ENCODE results near the gene BCL7A. TPM values are rescaled to one million over a fixed set of nuclear protein-coding genes. Genes with fewer than 3 reads are reported as not detected.
"Not testable (repeated sequence)": the region's sequence is repeated elsewhere in the genome, so short reads cannot be mapped to it uniquely, and the experiment has no call there.

Gene BCL7A
- total RNA-seq: 1 to 10 TPM; 6.1 to 6.2 TPM

- no peak within 1 kb of the TSS for H3K27ac Mint-ChIP-seq
- H3K36me3 Mint-ChIP-seq (ENCODE audit: low read depth): peaks cover 3% of the 10 kb centered on the region
- H3K4me3 Mint-ChIP-seq: peak within 1 kb of the TSS; percentile 87
- peaks cover 4% of the 10 kb centered on the region for H3K9me3 Mint-ChIP-seq
- H3K27me3 Mint-ChIP-seq (ENCODE audit: low read depth): peaks cover 15% of the 10 kb centered on the region
- H3K4me1 Mint-ChIP-seq (ENCODE audit: low read depth): peaks cover 8% of the 10 kb centered on the region
- intact Hi-C loops (cut with micrococcal nuclease): loop anchor here (5.0 kb wide), 2 partner anchors 85 to 230 kb away; partner anchors contain the start of gene RHOF
- CTCF ChIA-PET: interaction anchor here (1.1 kb wide), 1 partner anchor 12 kb away, joined by 3 read pairs; no protein-coding TSS in a partner anchor
- DNase-seq: peak; percentile 60
Measured at GRCh38 chr12:122021822-122022392, at the start of gene BCL7A. Gene BCL7A (plus strand): TSS chr12:122021884. CDS start chr12:122022092, 208 bp downstream.

DNA sequence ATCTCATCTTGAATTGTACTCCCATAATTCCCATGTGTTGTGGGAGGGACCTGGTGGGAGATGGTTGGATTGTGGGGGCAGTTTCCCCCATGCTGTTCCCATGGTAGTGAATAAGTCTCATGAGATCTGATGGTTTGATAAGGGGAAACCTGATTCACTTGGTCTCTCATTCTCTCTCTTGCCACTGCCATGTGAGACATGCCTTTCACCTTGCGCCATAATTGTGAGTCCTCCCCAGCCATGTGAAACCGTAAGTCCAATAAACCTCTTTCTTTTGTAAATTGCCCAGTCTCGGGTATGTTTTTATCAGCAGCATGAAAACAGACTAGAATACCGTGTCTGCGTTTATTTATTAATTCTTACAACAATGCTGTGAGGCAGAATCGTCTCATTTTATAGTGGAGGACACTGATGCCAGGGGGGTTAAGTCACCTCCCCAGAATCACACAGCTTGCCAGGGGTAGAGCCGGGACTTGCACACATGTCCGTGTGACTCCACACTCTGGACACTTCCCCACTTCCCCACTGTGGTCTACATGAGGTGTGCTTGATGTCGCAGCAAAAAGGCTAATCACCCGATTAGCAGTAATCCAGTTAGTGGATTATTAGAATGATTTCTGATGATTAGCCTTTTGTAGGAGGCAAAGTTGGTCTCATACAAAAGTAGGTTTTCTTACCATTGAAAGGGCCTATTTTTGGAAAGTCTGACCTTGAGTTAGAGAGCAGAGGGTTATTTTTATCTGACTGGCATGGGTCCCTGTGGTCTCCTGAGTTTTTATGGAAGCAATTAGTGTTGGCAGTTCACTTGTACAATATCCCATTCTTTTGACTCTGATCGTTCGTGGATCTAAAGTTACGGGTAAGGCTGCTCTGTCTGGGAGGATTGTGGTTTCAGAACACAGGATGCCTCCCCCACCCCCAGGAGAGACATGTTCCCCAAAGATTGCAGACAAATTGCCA lies 47.4 kb upstream of the BCL7A start:
- CTCF ChIA-PET: no interaction called here
- Mint-ChIP-seq H3K4me3 (no peak overlapping the region), H3K27ac (no peak overlapping the region), H3K27me3 (ENCODE audit: low read depth) (no peaks in the 10 kb centered on the region), H3K36me3 (ENCODE audit: low read depth) (peaks cover 3% of the 10 kb centered on the region), H3K4me1 (ENCODE audit: low read depth) (no peaks in the 10 kb centered on the region), H3K9me3 (peaks cover 6% of the 10 kb centered on the region)
- DNase-seq: no peak
- intact Hi-C loops (cut with micrococcal nuclease): no loop called here

GRCh38 chr12:121975021-121975420 lies 46.7 kb upstream of the BCL7A start:
- H3K4me1 Mint-ChIP-seq (ENCODE audit: low read depth): no peaks in the 10 kb centered on the region
- no peak for DNase-seq
- H3K27me3 Mint-ChIP-seq (ENCODE audit: low read depth): no peaks in the 10 kb centered on the region
- CTCF ChIA-PET: no interaction called here
- no peak overlapping the region for H3K4me3 Mint-ChIP-seq
- H3K9me3 Mint-ChIP-seq: peaks cover 6% of the 10 kb centered on the region
- H3K36me3 Mint-ChIP-seq (ENCODE audit: low read depth): peaks cover 3% of the 10 kb centered on the region
- no peak overlapping the region for H3K27ac Mint-ChIP-seq
- intact Hi-C loops (cut with micrococcal nuclease): no loop called here

DNA sequence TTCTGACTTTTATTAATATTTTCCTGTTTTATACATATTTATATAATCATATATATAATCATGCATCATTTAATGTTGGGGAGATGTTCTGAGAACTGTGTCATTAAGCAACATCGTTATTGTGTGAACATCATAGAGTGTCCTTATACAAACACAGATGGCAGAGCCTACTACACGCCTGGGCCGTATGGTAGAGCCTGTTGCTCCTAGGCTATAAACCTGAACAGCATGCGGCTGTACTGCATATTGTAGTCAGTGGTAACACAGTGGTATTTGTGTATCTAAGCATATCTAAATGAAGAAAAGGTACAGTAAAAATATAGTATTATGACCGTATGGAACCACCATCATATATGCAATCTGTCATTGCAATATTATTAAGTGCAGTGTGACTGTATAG lies 44.7 kb upstream of the BCL7A start:
- Mint-ChIP-seq H3K4me1 (ENCODE audit: low read depth) (no peaks in the 10 kb centered on the region), H3K36me3 (ENCODE audit: low read depth) (peaks cover 3% of the 10 kb centered on the region), H3K9me3 (peaks cover 6% of the 10 kb centered on the region), H3K27ac (no peak overlapping the region), H3K4me3 (no peak overlapping the region), H3K27me3 (ENCODE audit: low read depth) (no peaks in the 10 kb centered on the region)
- no peak for DNase-seq
- CTCF ChIA-PET: no interaction called here
- intact Hi-C loops (cut with micrococcal nuclease): no loop called here

DNA sequence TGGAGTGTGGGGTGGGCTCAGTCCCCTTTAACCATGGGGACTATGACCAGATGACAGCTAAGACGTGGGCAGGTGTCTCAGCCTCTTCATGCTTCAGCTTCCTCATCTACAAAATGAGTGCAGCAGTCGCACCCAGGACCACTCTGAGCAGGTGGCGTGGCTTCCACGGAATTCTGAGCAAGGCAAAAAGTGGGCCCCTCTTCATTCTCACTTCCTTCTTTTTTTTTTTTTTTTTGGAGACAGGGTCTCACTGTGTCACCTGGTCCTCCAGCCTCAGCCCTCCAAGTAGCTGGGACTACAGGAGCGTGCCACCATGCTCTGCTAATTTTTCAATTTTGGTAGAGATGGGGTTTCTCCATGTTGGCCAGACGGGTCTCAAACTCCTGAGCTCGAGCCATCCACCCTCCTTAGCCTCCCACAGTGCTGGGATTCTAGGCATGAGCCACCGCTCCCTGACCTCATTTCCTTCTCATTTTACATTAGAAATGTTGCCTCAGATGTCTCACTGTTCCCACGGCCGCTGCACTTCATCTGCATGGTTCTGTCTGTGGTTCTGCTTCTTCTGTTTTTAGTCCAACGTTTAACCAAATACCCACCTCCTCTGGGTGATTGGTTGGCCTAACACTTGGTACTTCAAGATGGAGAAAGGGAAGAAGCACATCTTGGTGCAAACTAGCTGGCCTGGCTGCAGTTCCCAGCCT lies 41.3 kb upstream of the BCL7A start:
- Mint-ChIP-seq H3K27me3 (ENCODE audit: low read depth) (no peaks in the 10 kb centered on the region), H3K36me3 (ENCODE audit: low read depth) (no peaks in the 10 kb centered on the region), H3K9me3 (no peaks in the 10 kb centered on the region), H3K4me1 (ENCODE audit: low read depth) (peaks cover 8% of the 10 kb centered on the region), H3K27ac (no peak overlapping the region), H3K4me3 (no peak overlapping the region)
- no peak for DNase-seq
- CTCF ChIA-PET: interaction anchor here (0.9 kb wide), 1 partner anchor 62 kb away, joined by 3 read pairs; the partner anchor contains the start of gene CFAP251
- intact Hi-C loops (cut with micrococcal nuclease): no loop called here

DNA sequence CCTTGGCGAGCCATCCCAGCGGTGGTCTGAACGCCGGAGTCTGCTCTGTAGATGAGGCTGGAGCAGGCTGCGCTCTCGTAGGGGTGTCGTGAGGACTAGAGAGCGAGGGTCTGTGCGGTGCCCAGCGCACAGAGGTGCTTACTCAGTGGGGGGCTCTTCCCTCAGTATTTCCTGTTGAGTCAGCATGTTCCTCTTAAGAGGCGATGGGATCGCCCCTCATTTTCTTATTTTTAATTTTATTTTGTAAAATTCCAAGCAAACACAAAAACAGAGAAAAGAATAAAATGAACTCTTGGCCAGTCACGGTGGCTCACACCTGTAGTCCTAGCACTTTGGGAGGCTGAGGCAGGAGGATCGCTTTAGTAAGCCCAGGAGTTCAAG lies 40.8 kb upstream of the BCL7A start:
- intact Hi-C loops (cut with micrococcal nuclease): no loop called here
- H3K27ac Mint-ChIP-seq: no peak overlapping the region
- CTCF ChIA-PET: no interaction called here
- H3K9me3 Mint-ChIP-seq: no peaks in the 10 kb centered on the region
- peaks cover 8% of the 10 kb centered on the region for H3K4me1 Mint-ChIP-seq (ENCODE audit: low read depth)
- DNase-seq: no peak
- H3K27me3 Mint-ChIP-seq (ENCODE audit: low read depth): no peaks in the 10 kb centered on the region
- H3K4me3 Mint-ChIP-seq: no peak overlapping the region
- no peaks in the 10 kb centered on the region for H3K36me3 Mint-ChIP-seq (ENCODE audit: low read depth)

DNA sequence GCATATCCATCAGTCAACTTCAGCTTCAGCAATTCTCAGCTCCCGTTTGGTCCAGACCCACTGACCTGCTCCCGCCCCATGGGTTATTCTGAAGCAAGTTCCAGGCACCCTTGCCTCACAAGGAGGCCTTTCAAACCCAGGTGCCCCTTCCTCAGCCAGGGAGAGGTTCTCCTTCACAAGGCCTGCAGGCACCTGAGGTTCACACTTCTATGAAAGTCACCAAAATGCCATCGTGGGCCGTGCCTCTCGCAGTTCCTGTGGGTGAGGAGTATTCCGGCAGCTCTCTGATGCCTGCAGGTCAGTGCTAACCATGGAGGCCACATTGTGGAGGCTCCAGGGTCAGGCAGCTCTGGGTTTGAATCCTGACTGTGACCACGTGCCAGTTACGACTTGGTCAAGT lies 40.2 kb upstream of the BCL7A start:
- no peaks in the 10 kb centered on the region for H3K9me3 Mint-ChIP-seq
- intact Hi-C loops (cut with micrococcal nuclease): no loop called here
- peaks cover 8% of the 10 kb centered on the region for H3K4me1 Mint-ChIP-seq (ENCODE audit: low read depth)
- no peak overlapping the region for H3K4me3 Mint-ChIP-seq
- H3K27me3 Mint-ChIP-seq (ENCODE audit: low read depth): no peaks in the 10 kb centered on the region
- no peak for DNase-seq
- H3K36me3 Mint-ChIP-seq (ENCODE audit: low read depth): no peaks in the 10 kb centered on the region
- H3K27ac Mint-ChIP-seq: no peak overlapping the region
- CTCF ChIA-PET: no interaction called here

DNA sequence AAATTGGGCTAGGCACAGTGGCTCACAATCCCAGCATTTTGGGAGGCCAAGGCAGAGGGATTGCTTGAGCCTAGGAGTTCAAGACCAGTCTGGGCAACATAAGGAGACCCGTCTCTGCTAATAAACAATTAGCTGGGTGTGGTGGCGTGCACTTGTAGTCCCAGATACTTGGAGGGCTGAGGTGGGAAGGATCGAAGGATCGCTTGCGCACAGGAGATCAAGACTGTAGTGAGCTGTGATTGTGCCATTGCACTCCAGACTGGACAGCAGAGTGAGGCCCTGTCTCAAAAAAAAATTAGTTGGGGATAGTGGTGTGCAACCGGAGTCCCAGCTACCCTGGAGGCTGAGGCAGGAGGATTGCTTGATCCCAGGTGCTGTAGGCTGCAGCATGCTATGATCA lies 38.7 kb upstream of the BCL7A start:
- DNase-seq: no peak
- H3K9me3 Mint-ChIP-seq: no peaks in the 10 kb centered on the region
- no peaks in the 10 kb centered on the region for H3K27me3 Mint-ChIP-seq (ENCODE audit: low read depth)
- no peaks in the 10 kb centered on the region for H3K36me3 Mint-ChIP-seq (ENCODE audit: low read depth)
- no peak overlapping the region for H3K4me3 Mint-ChIP-seq
- intact Hi-C loops (cut with micrococcal nuclease): no loop called here
- H3K27ac Mint-ChIP-seq: no peak overlapping the region
- CTCF ChIA-PET: no interaction called here
- H3K4me1 Mint-ChIP-seq (ENCODE audit: low read depth): peaks cover 8% of the 10 kb centered on the region

DNA sequence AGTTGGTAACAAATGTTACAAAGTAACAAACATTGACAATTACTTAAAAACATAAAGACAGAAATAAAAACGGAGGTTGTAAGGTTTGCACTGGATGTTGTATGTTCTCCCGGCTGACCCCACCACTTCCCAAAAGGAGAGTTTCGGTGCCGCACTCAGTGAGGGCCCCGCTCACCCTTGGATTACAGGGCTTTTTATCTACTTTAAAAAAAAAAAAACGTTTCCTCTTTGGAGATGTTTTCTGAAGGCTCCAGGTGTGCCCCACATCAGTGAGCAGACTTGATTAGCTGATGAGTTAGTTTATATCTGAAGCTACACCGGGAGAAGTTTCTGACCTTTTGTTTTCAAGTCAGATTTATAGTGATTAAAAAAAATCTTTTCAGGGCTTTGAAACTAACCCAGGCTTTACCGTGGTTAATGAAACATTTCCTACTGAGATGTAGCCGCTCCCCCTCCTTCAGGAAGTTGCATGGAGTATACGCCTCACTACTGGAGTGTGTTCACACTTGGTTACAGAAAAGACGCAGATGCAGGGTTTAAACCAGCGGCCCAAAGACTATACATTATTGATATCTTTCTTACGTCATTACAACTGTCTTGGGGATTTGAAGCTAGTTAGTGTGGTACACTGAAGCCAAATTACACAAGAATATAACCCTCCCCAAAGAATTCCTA lies 38.0 kb upstream of the BCL7A start:
- no peaks in the 10 kb centered on the region for H3K36me3 Mint-ChIP-seq (ENCODE audit: low read depth)
- no peak overlapping the region for H3K27ac Mint-ChIP-seq
- CTCF ChIA-PET: interaction anchor here (0.6 to 1.1 kb wide), 2 partner anchors 36 to 812 kb away, joined by 3 to 4 read pairs; no protein-coding TSS in a partner anchor
- DNase-seq: no peak
- H3K4me3 Mint-ChIP-seq: no peak overlapping the region
- peaks cover 8% of the 10 kb centered on the region for H3K4me1 Mint-ChIP-seq (ENCODE audit: low read depth)
- intact Hi-C loops (cut with micrococcal nuclease): no loop called here
- no peaks in the 10 kb centered on the region for H3K27me3 Mint-ChIP-seq (ENCODE audit: low read depth)
- H3K9me3 Mint-ChIP-seq: no peaks in the 10 kb centered on the region

DNA sequence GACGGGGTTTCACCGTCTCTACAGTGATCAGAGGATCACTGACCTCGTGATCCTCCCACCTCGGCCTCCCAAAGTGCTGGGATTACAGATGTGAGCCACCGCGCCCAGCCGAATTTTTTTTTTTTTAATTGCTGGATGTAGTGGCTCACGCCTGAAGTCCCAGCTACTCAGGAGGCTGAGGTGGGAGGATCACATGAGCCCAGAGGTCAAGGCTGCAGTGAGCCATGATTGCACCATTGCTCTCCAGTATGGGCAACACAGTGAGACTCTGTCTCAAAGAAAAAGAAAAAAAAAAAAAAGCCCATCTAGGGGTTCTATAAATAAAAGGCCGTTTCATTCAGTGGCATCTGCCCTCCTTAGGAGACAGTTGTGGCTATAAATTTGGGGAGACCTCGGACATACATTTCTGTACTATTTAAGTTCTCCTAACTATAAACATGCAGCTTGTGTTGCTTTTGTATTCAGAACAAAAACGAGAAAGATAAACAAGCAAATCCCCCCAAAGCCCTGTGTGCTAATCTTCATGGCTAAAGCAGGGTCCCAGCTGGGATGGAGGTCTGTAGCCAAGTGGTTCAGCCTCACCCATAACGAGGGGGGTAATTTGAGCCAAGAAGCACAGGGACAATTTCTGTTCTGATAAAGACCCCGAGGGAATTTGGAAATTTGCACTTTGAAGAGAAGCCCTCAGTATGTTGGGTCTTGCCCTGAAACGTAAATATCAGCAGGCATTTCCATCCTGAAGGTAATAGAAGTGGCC lies 35.0 kb upstream of the BCL7A start:
- no peaks in the 10 kb centered on the region for H3K27me3 Mint-ChIP-seq (ENCODE audit: low read depth)
- no peak overlapping the region for H3K27ac Mint-ChIP-seq
- H3K4me3 Mint-ChIP-seq: no peak overlapping the region
- CTCF ChIA-PET: interaction anchor here (0.6 to 0.7 kb wide), 2 partner anchors 78 to 662 kb away, joined by 3 read pairs; no protein-coding TSS in a partner anchor
- intact Hi-C loops (cut with micrococcal nuclease): no loop called here
- no peak for DNase-seq
- H3K4me1 Mint-ChIP-seq (ENCODE audit: low read depth): peaks cover 18% of the 10 kb centered on the region
- H3K9me3 Mint-ChIP-seq: no peaks in the 10 kb centered on the region
- no peaks in the 10 kb centered on the region for H3K36me3 Mint-ChIP-seq (ENCODE audit: low read depth)

- H3K27ac Mint-ChIP-seq; CTCF ChIA-PET; H3K27me3 Mint-ChIP-seq (ENCODE audit: low read depth); H3K9me3 Mint-ChIP-seq; intact Hi-C loops (cut with micrococcal nuclease); DNase-seq; H3K36me3 Mint-ChIP-seq (ENCODE audit: low read depth); H3K4me3 Mint-ChIP-seq: not testable (repeated sequence)
- H3K4me1 Mint-ChIP-seq (ENCODE audit: low read depth): peaks cover 23% of the 10 kb centered on the region
Measured at GRCh38 chr12:121988519-121988918, 33.2 kb upstream of the BCL7A start.

Data from activated naive CD4-positive, alpha-beta T cell treated with anti-CD3 and anti-CD28 coated beads for 36 hours (primary cell).